ENCODE measurements around the gene TMPRSS4. TPM values are rescaled to one million over a fixed set of nuclear protein-coding genes. Genes with fewer than 3 reads are reported as not detected.

TMPRSS4 gene
- total RNA-seq, 1 experiment from 2014 or later: not detected

DNA sequence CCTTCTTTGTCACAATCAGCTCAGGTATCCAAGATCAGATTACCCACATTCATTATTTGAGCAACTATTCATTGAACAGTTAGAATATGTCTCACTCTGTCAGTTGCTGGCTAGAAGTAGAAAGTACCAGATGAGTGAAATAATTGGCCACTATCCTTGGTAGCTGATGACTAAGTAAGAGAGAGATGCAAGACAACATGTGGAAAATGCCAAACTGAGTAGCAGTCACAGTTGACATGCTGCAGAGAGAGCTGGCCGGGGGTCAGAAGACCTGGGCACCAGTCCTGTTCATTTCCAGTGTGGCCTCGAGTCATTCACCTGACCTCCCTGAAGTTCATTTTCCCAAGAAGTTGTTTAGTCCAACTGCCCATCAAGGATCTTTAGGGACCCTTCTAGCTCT is 32.4 kb downstream of the TMPRSS4 start:
- no TSS peak for BruUV-seq (replicated peaks)
- intact Hi-C loops (cut with micrococcal nuclease; ENCODE audit: unreplicated experiment): no loop called here
- TF ChIP-seq EZH2 (IDR thresholded peaks at IDR 0.05; ENCODE audit: borderline replicate concordance, low read depth, low read length, poor library complexity, severe bottlenecking) (no peak), CTCF (conservative IDR thresholded peaks at IDR 0.05; ENCODE audit: low read depth, low read length) (no peak)
- Histone ChIP-seq H3K27me3 (replicated peaks; ENCODE audit: insufficient read depth, low read depth, low read length, poor library complexity) (peaks cover 4% of the 10 kb centered on the region), H3K4me1 (ENCODE audit: insufficient read depth, low read length, poor library complexity, severe bottlenecking) (no peaks in the 10 kb centered on the region), H3K27ac (ENCODE audit: low read depth, low read length, poor library complexity, severe bottlenecking) (no peak overlapping the region), H3K36me3 (ENCODE audit: insufficient read depth, low read length, poor library complexity, severe bottlenecking) (no peaks in the 10 kb centered on the region), H3K4me3 (ENCODE audit: low read depth, low read length, poor library complexity, severe bottlenecking) (no peak overlapping the region), H3K9me3 (ENCODE audit: low read depth, low read length, poor library complexity, severe bottlenecking) (no peaks in the 10 kb centered on the region)
- ChIA-PET POLR2A (ENCODE audit: low non-redundant PET) (no interaction called here), CTCF (no interaction called here)
- DNase-seq (ENCODE audit: low spot score): no peak

- no peak for TF ChIP-seq CTCF (conservative IDR thresholded peaks at IDR 0.05; ENCODE audit: low read depth, low read length)
- POLR2A ChIA-PET (ENCODE audit: low non-redundant PET): no interaction called here
- H3K4me3 ChIP-seq (ENCODE audit: low read depth, low read length, poor library complexity, severe bottlenecking): no peak overlapping the region
- no peak for DNase-seq (ENCODE audit: low spot score)
- no TSS peak for BruUV-seq (replicated peaks)
- H3K4me1 ChIP-seq (ENCODE audit: insufficient read depth, low read length, poor library complexity, severe bottlenecking): no peaks in the 10 kb centered on the region
- no peaks in the 10 kb centered on the region for H3K36me3 ChIP-seq (ENCODE audit: insufficient read depth, low read length, poor library complexity, severe bottlenecking)
- intact Hi-C loops (cut with micrococcal nuclease; ENCODE audit: unreplicated experiment): no loop called here
- H3K27me3 ChIP-seq (replicated peaks; ENCODE audit: insufficient read depth, low read depth, low read length, poor library complexity): peaks cover 4% of the 10 kb centered on the region
- H3K27ac ChIP-seq (ENCODE audit: low read depth, low read length, poor library complexity, severe bottlenecking): no peak overlapping the region
- H3K9me3 ChIP-seq (ENCODE audit: low read depth, low read length, poor library complexity, severe bottlenecking): no peaks in the 10 kb centered on the region
- CTCF ChIA-PET: no interaction called here
These were observed 34.3 kb downstream of the TMPRSS4 start for GRCh38 chr11:118111019-118111743.

DNA sequence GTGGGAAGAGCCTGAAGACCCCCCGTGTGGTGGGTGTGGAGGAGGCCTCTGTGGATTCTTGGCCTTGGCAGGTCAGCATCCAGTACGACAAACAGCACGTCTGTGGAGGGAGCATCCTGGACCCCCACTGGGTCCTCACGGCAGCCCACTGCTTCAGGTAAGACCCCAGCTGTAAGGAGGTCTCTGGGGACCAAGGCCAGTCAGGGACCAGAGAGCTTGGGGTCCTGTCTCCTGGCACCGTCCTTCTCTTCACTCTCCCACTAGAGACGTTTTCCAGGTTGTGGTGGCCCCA is 34.8 kb downstream of the TMPRSS4 start:
- H3K36me3 ChIP-seq (ENCODE audit: insufficient read depth, low read length, poor library complexity, severe bottlenecking): no peaks in the 10 kb centered on the region
- TF ChIP-seq EZH2 (IDR thresholded peaks at IDR 0.05; ENCODE audit: borderline replicate concordance, low read depth, low read length, poor library complexity, severe bottlenecking): no peak
- H3K4me3 ChIP-seq (ENCODE audit: low read depth, low read length, poor library complexity, severe bottlenecking): no peak overlapping the region
- BruUV-seq (replicated peaks): no TSS peak
- intact Hi-C loops (cut with micrococcal nuclease; ENCODE audit: unreplicated experiment): no loop called here
- no peaks in the 10 kb centered on the region for H3K4me1 ChIP-seq (ENCODE audit: insufficient read depth, low read length, poor library complexity, severe bottlenecking)
- H3K27ac ChIP-seq (ENCODE audit: low read depth, low read length, poor library complexity, severe bottlenecking): no peak overlapping the region
- CTCF ChIA-PET: no interaction called here
- no peak for DNase-seq (ENCODE audit: low spot score)
- peaks cover 4% of the 10 kb centered on the region for H3K27me3 ChIP-seq (replicated peaks; ENCODE audit: insufficient read depth, low read depth, low read length, poor library complexity)
- no peaks in the 10 kb centered on the region for H3K9me3 ChIP-seq (ENCODE audit: low read depth, low read length, poor library complexity, severe bottlenecking)
- POLR2A ChIA-PET (ENCODE audit: low non-redundant PET): no interaction called here

DNA sequence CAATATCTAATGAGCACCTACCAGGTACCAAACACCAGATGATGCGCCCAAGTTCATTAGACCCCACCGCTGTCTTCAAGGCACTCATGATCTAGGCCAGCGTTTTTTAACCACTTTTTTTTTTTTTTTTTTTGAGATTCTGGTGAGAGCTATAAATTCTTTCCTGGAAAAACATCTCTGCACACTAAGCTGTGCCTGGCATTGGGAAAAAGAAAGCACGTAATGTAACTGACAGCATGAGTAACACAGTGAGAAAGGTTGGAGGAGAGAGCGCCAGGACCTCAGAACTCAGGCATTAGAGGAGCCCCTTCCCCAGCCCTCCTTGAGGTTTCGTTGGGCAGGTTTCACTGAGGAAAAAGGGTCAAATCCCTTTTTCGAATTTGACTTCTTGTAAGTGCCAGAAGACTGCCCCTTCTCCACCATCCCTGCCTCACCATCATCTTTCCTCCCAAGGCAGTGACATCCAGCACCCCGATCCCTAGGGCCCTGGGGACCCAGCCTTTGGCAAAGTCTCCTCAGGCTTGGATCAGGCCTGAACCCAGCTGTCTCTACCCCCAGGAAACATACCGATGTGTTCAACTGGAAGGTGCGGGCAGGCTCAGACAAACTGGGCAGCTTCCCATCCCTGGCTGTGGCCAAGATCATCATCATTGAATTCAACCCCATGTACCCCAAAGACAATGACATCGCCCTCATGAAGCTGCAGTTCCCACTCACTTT is 36.0 kb downstream of the TMPRSS4 start:
- no TSS peak for BruUV-seq (replicated peaks)
- CTCF ChIA-PET: interaction anchor here (0.6 kb wide), 1 partner anchor 11 kb away, joined by 6 read pairs; no protein-coding TSS in a partner anchor
- DNase-seq (ENCODE audit: low spot score): no peak

More for the DNA sequence above, 36.0 kb downstream of the TMPRSS4 start:
- H3K4me1 ChIP-seq (ENCODE audit: insufficient read depth, low read length, poor library complexity, severe bottlenecking): no peaks in the 10 kb centered on the region
- H3K27me3 ChIP-seq (replicated peaks; ENCODE audit: insufficient read depth, low read depth, low read length, poor library complexity): peaks cover 4% of the 10 kb centered on the region
- no peak overlapping the region for H3K4me3 ChIP-seq (ENCODE audit: low read depth, low read length, poor library complexity, severe bottlenecking)
- no peak for TF ChIP-seq EZH2 (IDR thresholded peaks at IDR 0.05; ENCODE audit: borderline replicate concordance, low read depth, low read length, poor library complexity, severe bottlenecking)
- TF ChIP-seq CTCF (conservative IDR thresholded peaks at IDR 0.05; ENCODE audit: low read depth, low read length): no peak
- H3K27ac ChIP-seq (ENCODE audit: low read depth, low read length, poor library complexity, severe bottlenecking): no peak overlapping the region
- intact Hi-C loops (cut with micrococcal nuclease; ENCODE audit: unreplicated experiment): no loop called here
- H3K36me3 ChIP-seq (ENCODE audit: insufficient read depth, low read length, poor library complexity, severe bottlenecking): no peaks in the 10 kb centered on the region
- no peaks in the 10 kb centered on the region for H3K9me3 ChIP-seq (ENCODE audit: low read depth, low read length, poor library complexity, severe bottlenecking)
- POLR2A ChIA-PET (ENCODE audit: low non-redundant PET): no interaction called here
